ENCODE measurements around the gene LINC00237.

DNA sequence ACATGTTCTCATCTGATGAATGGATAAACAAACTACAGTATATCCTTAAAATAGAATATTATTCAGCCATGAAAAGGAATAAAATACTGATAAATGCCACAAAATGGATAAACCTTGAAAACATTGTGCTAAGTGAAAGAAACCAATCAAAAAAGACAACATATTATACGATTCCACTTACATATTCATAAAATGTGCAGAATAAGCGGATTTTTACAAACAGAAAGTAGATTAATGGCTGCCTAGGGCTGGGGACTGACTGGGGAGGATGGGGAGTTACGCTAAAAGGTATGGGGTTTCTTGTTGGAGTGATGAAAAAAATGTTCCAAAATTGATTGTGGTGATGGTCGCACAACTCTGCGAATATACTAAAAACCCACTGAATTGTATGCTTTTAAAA, 49.1 kb upstream of the LINC00237 start:
- TF ChIP-seq, protein P1, sequence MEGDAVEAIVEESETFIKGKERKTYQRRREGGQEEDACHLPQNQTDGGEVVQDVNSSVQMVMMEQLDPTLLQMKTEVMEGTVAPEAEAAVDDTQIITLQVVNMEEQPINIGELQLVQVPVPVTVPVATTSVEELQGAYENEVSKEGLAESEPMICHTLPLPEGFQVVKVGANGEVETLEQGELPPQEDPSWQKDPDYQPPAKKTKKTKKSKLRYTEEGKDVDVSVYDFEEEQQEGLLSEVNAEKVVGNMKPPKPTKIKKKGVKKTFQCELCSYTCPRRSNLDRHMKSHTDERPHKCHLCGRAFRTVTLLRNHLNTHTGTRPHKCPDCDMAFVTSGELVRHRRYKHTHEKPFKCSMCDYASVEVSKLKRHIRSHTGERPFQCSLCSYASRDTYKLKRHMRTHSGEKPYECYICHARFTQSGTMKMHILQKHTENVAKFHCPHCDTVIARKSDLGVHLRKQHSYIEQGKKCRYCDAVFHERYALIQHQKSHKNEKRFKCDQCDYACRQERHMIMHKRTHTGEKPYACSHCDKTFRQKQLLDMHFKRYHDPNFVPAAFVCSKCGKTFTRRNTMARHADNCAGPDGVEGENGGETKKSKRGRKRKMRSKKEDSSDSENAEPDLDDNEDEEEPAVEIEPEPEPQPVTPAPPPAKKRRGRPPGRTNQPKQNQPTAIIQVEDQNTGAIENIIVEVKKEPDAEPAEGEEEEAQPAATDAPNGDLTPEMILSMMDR (IDR thresholded peaks at IDR 0.05; ENCODE audit: insufficient read depth, low read length), result no peak
- TF ChIP-seq POLR2AphosphoS5 (IDR thresholded peaks at IDR 0.05; ENCODE audit: low read depth), result no peak
- TF ChIP-seq GABPA (IDR thresholded peaks at IDR 0.05; ENCODE audit: low read depth), result no peak
- TF ChIP-seq, protein P2, sequence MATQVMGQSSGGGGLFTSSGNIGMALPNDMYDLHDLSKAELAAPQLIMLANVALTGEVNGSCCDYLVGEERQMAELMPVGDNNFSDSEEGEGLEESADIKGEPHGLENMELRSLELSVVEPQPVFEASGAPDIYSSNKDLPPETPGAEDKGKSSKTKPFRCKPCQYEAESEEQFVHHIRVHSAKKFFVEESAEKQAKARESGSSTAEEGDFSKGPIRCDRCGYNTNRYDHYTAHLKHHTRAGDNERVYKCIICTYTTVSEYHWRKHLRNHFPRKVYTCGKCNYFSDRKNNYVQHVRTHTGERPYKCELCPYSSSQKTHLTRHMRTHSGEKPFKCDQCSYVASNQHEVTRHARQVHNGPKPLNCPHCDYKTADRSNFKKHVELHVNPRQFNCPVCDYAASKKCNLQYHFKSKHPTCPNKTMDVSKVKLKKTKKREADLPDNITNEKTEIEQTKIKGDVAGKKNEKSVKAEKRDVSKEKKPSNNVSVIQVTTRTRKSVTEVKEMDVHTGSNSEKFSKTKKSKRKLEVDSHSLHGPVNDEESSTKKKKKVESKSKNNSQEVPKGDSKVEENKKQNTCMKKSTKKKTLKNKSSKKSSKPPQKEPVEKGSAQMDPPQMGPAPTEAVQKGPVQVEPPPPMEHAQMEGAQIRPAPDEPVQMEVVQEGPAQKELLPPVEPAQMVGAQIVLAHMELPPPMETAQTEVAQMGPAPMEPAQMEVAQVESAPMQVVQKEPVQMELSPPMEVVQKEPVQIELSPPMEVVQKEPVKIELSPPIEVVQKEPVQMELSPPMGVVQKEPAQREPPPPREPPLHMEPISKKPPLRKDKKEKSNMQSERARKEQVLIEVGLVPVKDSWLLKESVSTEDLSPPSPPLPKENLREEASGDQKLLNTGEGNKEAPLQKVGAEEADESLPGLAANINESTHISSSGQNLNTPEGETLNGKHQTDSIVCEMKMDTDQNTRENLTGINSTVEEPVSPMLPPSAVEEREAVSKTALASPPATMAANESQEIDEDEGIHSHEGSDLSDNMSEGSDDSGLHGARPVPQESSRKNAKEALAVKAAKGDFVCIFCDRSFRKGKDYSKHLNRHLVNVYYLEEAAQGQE (IDR thresholded peaks at IDR 0.05; ENCODE audit: insufficient replicate concordance, low read depth), result no peak
